ENCODE measurements around the gene PLN. TPM values are rescaled to one million over a fixed set of nuclear protein-coding genes. Genes with fewer than 3 reads are reported as not detected.

The PLN gene
- total RNA-seq, 1 donor from 2014 or later: not detected

DNA sequence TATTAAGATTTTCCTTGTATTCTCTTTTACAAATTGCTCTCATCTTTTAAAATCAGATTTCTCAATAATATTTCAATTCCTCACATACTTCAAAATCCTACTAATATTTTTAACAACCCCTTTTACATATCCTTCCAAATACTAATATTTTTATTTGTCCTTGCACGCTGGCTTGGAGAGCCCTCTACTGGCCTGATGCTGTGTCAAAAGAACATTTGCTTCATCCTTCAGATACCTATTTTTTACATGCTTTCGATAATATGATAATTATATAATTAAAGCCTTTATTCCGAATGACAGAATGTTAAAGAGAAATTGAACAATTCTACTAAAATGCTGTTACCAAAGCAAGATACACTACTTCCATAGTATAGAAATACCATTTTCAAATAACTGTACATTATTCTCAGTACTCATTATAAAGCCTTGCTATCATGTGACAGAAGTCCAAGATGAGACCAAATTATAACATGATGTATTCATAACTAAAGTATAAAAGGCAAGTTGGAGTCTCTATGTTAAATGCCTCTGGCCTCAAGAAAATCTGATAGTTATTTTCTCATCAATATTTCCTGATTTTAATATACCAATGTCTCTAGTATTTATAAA is 39.0 kb upstream of the PLN start:
- H3K9me3 Mint-ChIP-seq (ENCODE audit: unreplicated experiment): no peaks in the 10 kb centered on the region
- H3K4me1 Mint-ChIP-seq (ENCODE audit: unreplicated experiment): peaks cover 3% of the 10 kb centered on the region
- no peaks in the 10 kb centered on the region for H3K27me3 Mint-ChIP-seq (ENCODE audit: unreplicated experiment)
- DNase-seq (ENCODE audit: extremely low spot score, unreplicated experiment): no peak
- H3K27ac Mint-ChIP-seq (ENCODE audit: unreplicated experiment): no peak overlapping the region
- TF ChIP-seq, protein P1, sequence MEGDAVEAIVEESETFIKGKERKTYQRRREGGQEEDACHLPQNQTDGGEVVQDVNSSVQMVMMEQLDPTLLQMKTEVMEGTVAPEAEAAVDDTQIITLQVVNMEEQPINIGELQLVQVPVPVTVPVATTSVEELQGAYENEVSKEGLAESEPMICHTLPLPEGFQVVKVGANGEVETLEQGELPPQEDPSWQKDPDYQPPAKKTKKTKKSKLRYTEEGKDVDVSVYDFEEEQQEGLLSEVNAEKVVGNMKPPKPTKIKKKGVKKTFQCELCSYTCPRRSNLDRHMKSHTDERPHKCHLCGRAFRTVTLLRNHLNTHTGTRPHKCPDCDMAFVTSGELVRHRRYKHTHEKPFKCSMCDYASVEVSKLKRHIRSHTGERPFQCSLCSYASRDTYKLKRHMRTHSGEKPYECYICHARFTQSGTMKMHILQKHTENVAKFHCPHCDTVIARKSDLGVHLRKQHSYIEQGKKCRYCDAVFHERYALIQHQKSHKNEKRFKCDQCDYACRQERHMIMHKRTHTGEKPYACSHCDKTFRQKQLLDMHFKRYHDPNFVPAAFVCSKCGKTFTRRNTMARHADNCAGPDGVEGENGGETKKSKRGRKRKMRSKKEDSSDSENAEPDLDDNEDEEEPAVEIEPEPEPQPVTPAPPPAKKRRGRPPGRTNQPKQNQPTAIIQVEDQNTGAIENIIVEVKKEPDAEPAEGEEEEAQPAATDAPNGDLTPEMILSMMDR (IDR thresholded peaks at IDR 0.05): peak; percentile 82
- peaks cover 6% of the 10 kb centered on the region for H3K36me3 Mint-ChIP-seq (ENCODE audit: unreplicated experiment)
- H3K4me3 Mint-ChIP-seq (ENCODE audit: unreplicated experiment): no peak overlapping the region

DNA sequence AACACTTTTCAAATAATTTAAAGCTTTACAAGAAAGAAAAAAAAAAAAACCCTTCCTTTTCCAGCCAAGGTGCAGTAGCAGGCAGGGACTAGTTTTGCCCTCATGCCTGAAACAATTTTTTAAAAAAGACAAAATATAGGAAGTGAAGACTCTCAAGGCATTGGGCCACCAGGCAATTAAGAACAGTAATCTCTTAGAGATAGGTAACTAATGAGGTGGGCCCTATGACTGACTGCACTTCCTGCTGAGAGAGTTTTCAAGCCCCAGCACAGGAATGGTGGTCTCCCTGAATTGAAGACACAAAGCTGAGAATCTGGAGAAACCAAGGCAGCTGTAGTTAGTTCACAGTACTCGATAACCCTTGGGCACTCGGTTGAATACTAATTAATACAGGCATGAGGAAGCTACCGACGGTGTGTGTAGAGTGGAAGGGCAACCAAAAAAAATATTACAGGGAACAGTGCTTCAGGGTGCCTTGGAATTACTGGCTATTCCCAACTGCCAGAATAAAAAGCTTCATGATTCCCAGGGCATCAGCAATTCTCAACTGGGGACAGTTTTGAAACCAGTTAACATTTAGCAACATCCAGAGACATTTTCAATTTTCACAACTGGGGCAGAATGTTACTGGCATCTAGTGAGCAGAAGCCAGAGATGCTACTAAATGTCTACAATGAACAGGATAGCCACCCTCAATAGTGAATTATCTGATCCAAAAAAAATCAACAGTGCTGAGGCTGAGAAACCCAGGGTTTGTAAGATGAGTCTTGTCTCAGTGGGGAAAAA is 36.0 kb upstream of the PLN start:
- no peak overlapping the region for H3K27ac Mint-ChIP-seq (ENCODE audit: unreplicated experiment)
- DNase-seq (ENCODE audit: extremely low spot score, unreplicated experiment): no peak
- H3K4me1 Mint-ChIP-seq (ENCODE audit: unreplicated experiment): no peaks in the 10 kb centered on the region
- no peaks in the 10 kb centered on the region for H3K36me3 Mint-ChIP-seq (ENCODE audit: unreplicated experiment)
- H3K27me3 Mint-ChIP-seq (ENCODE audit: unreplicated experiment): no peaks in the 10 kb centered on the region
- TF ChIP-seq, protein P1 (IDR thresholded peaks at IDR 0.05): no peak
- no peak overlapping the region for H3K4me3 Mint-ChIP-seq (ENCODE audit: unreplicated experiment)
- H3K9me3 Mint-ChIP-seq (ENCODE audit: unreplicated experiment): no peaks in the 10 kb centered on the region

DNA sequence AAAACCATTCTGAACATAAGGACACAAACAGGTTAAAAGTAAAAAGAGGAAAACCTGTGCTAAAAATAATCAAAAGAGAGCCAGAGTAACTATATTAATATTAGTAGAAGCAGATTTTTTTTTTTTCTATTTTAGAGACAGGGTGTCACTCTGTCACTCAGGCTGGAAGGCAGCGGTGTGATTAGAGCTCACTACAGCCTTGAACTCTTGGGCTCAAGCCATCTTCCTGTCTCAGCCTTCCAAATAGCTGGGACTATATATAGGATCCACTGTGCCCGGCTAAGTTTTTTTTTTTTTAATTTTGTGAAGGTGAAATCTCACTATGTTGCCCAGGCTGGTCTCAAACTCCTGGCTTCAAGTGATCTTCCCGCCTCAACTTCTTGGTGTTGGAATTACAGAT is 33.4 kb upstream of the PLN start:
- no peaks in the 10 kb centered on the region for H3K4me1 Mint-ChIP-seq (ENCODE audit: unreplicated experiment)
- no peak overlapping the region for H3K27ac Mint-ChIP-seq (ENCODE audit: unreplicated experiment)
- peaks cover 6% of the 10 kb centered on the region for H3K9me3 Mint-ChIP-seq (ENCODE audit: unreplicated experiment)

DNA sequence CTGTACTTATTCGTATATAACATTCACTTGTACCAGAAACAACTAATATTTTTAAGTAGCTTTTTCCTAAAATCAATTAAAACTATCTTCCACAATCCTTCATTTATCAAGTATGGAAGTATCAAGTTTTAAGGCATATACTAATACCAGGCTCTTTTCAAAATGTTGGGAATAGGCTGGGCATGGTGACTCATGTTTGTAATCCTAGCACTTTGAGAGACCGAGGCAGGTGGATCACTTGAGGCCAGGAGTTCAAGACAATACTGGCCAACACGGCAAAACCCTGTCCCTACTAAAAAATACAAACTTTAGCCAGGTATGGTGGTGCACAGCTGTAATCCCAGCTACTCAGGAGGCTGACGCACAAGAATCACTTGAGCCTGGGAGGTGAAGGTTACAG is 25.7 kb upstream of the PLN start:
- no peak for DNase-seq (ENCODE audit: extremely low spot score, unreplicated experiment)
- Mint-ChIP-seq H3K4me1 (ENCODE audit: unreplicated experiment) (no peaks in the 10 kb centered on the region), H3K27ac (ENCODE audit: unreplicated experiment) (no peak overlapping the region), H3K27me3 (ENCODE audit: unreplicated experiment) (no peaks in the 10 kb centered on the region), H3K9me3 (ENCODE audit: unreplicated experiment) (peaks cover 3% of the 10 kb centered on the region), H3K4me3 (ENCODE audit: unreplicated experiment) (no peak overlapping the region), H3K36me3 (ENCODE audit: unreplicated experiment) (peaks cover 17% of the 10 kb centered on the region)
- TF ChIP-seq, protein P1 (IDR thresholded peaks at IDR 0.05): no peak

More for the DNA sequence above, 33.4 kb upstream of the PLN start:
- TF ChIP-seq, protein P1 (IDR thresholded peaks at IDR 0.05): no peak
- Mint-ChIP-seq H3K27me3 (ENCODE audit: unreplicated experiment) (no peaks in the 10 kb centered on the region), H3K4me3 (ENCODE audit: unreplicated experiment) (no peak overlapping the region), H3K36me3 (ENCODE audit: unreplicated experiment) (peaks cover 13% of the 10 kb centered on the region)
- no peak for DNase-seq (ENCODE audit: extremely low spot score, unreplicated experiment)

DNA sequence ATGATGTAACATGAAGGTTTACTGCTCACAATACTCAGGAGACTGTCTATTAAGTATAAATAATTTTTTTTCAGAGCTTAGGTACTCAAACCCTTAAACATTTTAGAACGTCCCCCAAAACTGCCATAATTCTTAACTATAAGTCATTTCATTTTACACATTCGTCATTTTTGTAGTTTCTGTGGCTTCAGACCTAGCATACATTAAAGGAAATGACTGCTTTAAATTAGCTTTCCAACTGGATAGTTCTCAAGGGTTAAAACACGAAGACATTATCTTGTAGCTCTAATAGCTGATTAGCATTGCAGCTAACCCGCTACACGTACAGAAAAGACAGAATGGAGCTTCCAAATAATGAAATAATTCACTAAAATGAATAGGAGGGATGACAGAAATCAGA is 24.9 kb upstream of the PLN start:
- Mint-ChIP-seq H3K27ac (ENCODE audit: unreplicated experiment) (no peak overlapping the region), H3K4me1 (ENCODE audit: unreplicated experiment) (no peaks in the 10 kb centered on the region), H3K36me3 (ENCODE audit: unreplicated experiment) (peaks cover 11% of the 10 kb centered on the region), H3K9me3 (ENCODE audit: unreplicated experiment) (no peaks in the 10 kb centered on the region), H3K27me3 (ENCODE audit: unreplicated experiment) (no peaks in the 10 kb centered on the region), H3K4me3 (ENCODE audit: unreplicated experiment) (no peak overlapping the region)
- TF ChIP-seq, protein P1 (IDR thresholded peaks at IDR 0.05): no peak
- no peak for DNase-seq (ENCODE audit: extremely low spot score, unreplicated experiment)

Data from osteocyte (in vitro differentiated cells).